ENCODE measurements around the gene DGKQ. TPM values are rescaled to one million over a fixed set of nuclear protein-coding genes. Genes with fewer than 3 reads are reported as not detected.

Gene DGKQ
- total RNA-seq, 1 donor, result 9.9 TPM

DNA sequence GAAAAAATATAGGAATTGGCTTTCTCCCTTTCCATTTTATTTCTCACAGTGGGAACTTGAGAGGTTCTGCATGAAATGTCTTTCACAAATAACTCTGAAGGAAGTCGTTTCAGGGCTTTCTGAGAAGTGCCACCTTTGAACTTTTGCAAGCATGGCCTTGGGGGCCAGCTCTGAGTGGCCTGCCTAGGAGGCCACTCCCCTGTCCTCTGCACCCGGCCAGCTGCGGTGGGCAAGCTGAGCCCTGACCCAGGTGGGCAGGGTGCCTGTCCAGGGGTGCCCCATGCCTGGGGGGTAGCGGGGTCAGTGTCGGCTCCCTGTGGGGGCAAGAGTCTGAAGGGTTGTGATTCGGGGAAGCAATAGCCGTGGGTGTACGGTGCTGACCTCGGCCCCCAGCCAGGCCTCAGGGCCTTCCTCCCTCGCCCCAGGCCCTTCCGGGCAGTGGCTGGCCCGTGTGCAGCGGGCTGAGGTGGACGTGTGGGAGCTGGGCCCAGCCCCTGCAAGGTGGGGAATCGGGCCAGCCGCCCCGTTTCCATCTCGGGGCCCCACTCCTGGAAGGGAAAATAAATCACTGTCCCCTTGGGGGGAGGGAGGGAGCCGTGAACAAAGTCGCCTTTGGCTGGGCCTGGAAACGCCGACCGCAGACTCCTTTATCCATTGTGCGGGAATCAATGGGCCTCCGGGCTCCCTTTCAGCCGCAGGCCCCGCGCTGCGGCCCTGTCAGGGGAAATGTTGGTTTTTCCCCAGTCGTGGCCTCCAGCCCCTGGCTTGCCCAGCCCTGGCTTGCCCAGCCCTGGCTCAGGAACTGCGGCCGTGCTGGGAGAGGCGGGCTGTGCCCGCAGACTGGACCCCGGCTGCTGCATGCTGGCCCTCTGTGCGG, 41.2 kb upstream of the DGKQ start:
- TF ChIP-seq, protein P1, sequence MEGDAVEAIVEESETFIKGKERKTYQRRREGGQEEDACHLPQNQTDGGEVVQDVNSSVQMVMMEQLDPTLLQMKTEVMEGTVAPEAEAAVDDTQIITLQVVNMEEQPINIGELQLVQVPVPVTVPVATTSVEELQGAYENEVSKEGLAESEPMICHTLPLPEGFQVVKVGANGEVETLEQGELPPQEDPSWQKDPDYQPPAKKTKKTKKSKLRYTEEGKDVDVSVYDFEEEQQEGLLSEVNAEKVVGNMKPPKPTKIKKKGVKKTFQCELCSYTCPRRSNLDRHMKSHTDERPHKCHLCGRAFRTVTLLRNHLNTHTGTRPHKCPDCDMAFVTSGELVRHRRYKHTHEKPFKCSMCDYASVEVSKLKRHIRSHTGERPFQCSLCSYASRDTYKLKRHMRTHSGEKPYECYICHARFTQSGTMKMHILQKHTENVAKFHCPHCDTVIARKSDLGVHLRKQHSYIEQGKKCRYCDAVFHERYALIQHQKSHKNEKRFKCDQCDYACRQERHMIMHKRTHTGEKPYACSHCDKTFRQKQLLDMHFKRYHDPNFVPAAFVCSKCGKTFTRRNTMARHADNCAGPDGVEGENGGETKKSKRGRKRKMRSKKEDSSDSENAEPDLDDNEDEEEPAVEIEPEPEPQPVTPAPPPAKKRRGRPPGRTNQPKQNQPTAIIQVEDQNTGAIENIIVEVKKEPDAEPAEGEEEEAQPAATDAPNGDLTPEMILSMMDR (IDR thresholded peaks at IDR 0.05; ENCODE audit: insufficient read depth, low read length), result no peak
- no peak for DNase-seq (ENCODE audit: low read depth)
- H3K4me3 ChIP-seq (ENCODE audit: low read depth, low read length), result no peak overlapping the region

DNA sequence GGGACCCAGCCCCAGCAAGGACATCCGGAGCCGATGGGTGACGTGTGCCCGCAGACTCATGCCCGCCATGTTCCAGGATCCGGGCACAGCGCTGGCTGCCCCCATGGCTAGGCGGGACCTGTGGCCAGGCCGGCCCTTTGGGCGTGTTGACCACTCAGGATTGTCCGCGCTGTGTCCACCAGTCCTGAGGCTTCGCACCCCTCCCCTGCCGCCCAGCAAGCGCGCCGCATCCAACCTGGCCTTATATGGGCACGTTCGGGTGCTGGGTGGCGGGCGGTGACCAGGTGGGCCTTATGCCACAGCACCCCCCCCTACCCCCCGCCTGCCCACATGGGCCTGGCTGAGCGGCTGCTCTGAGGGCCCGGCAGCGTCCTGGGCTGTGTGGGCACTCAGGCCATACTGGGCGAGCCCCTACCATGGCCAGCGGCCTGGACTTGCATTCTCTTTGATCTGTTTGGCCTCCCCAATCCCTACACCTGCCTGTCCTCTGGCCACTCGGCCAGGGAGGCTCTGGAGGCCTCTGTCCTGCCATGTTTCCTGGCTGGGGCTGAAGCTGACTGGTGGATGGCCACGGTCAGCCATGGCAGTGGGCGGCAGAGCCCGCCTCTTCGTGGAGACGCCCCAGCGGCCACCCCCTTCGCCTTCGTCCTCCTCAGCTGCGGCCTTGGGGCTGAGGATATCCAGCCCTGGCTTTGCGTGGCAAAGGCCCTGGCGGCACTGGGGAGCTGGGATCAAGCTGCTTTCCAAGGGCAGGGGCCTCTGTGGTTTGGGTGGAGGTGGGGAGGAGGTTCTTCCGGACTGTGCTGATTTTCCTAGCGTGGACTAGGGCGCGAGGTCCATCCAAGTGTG, 40.1 kb upstream of the DGKQ start:
- TF ChIP-seq, protein P1 (IDR thresholded peaks at IDR 0.05; ENCODE audit: insufficient read depth, low read length), result no peak
- DNase-seq (ENCODE audit: low read depth), result no peak
- no peak overlapping the region for H3K4me3 ChIP-seq (ENCODE audit: low read depth, low read length)

DNA sequence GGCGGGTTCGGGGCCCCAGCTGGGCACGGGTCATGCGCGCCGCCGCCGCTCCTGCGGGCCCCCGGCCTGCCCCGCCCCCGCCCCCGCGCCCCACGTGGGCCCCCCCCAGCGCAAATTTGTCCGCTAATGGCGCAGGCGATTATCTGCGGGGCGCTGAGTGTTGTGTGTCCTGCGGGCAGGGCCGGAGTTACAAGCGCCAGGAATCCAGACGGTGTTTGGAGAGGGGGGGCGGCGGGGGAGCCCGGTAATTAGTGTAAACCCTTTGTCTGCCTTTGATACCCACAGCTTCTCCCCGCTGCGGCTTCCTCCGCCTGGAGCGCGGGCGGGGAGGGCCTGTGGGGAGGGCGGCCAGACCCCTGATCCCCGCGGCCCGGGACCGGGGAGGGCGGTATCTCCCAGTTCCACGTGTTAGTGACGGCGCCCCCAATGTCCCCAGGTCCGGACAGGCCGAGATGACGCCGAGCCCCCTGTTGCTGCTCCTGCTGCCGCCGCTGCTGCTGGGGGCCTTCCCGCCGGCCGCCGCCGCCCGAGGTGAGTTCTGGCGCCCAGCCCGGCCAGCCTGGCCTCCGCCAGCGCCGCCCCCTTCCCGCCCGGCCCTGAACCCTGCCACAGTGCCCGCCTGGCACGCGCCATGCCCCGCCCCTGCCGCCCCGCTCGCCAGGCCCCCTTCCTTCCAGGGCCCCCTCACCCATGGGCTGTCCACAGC, 38.8 kb upstream of the DGKQ start:
- no peak for DNase-seq (ENCODE audit: low read depth)
- TF ChIP-seq, protein P1 (IDR thresholded peaks at IDR 0.05; ENCODE audit: insufficient read depth, low read length), result no peak
- peak overlapping the region; percentile 62 for H3K4me3 ChIP-seq (ENCODE audit: low read depth, low read length)

DNA sequence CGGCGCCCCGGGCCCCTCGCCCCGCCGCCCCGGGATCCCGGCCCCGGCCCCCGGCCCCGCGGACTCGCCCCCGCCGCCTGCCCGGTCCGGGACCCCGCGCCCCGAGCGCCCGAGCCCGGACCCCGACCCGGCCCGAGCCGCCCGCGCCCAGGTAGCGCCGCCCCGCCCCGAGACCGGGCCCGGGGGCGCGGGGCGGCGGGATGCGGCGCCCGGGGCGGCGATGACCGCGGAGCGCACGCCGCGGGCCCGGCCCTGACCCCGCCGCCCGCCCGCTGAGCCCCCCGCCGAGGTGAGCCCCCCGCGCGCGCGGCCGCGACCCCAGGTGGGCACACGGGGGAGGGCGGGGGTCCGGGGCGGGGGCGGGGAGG, 38.3 kb upstream of the DGKQ start:
- TF ChIP-seq, protein P1 (IDR thresholded peaks at IDR 0.05; ENCODE audit: insufficient read depth, low read length), result no peak
- no peak for DNase-seq (ENCODE audit: low read depth)
- peak overlapping the region; percentile 62 for H3K4me3 ChIP-seq (ENCODE audit: low read depth, low read length)

DNA sequence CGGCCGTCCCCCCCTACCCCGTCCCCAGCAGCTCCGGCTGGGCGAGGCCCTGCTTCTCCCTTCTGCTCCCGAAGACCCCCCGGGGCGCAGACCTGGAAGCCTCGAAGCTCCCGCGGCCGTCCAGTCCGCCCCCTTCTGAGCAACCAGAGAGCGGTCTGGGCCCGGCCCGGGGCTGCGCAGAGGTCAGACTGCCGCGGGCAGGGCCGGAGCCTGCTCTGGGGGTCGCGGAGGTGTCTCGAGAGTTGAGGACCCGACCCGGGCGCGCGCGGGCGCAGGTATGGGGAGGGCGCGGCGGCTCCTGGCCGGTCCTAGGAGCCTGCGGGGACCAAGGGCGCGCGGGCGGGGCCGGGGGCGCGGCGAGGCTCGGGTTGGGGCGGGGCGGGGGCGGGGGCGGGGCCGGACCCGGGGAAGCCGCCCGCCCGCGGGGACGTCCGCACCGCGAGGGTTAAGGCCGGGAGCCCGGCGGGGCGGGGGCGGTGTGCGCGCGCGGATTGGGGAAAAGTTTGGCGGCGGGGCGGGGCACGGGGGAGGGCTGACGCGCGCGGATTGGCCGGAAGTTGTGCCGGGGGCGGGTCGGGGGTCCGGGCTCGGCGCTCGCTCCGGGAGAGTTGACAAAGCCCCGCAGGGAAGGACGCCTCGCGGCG, 37.8 kb upstream of the DGKQ start, which contains the start of gene FGFRL1:
Gene FGFRL1 (plus strand): TSS at position 605 of the 644 bp plus-strand sequence. CDS start 860 bp downstream, outside the sequence.
- TF ChIP-seq, protein P1 (IDR thresholded peaks at IDR 0.05; ENCODE audit: insufficient read depth, low read length), result no peak
- DNase-seq (ENCODE audit: low read depth), result peak; percentile 77
- peak within 1 kb of the TSS; percentile 62 for H3K4me3 ChIP-seq (ENCODE audit: low read depth, low read length)

Measured in fibroblast of the aortic adventitia (primary cell).